ENCODE data around the gene LSP1.
"Not testable (repeated sequence)": the region's sequence is repeated elsewhere in the genome, so short reads cannot be mapped to it uniquely, and the experiment has no call there.

LSP1 gene

GRCh38 chr11:1881442-1882264 lies 28.8 kb downstream of the LSP1 start:
- DNase-seq = no peak

GRCh38 chr11:1882265-1883238 lies 29.7 kb downstream of the LSP1 start:
- in situ Hi-C loops (cut with MboI; ENCODE audit: low pct_unique_long_range_greater_than_20kb, low sequenced_read_pairs) = no loop called here
- peak; percentile 83 for DNase-seq

More at GRCh38 chr11:1881442-1882264, 28.8 kb downstream of the LSP1 start:
- in situ Hi-C loops (cut with MboI; ENCODE audit: low pct_unique_long_range_greater_than_20kb, low sequenced_read_pairs) = no loop called here

- in situ Hi-C loops (cut with MboI; ENCODE audit: low pct_unique_long_range_greater_than_20kb, low sequenced_read_pairs) = no loop called here
- DNase-seq = no peak
These were observed 30.7 kb downstream of the LSP1 start for GRCh38 chr11:1883346-1884302.

- in situ Hi-C loops (cut with MboI; ENCODE audit: low pct_unique_long_range_greater_than_20kb, low sequenced_read_pairs) = no loop called here
- DNase-seq = no peak
These were observed 31.4 kb downstream of the LSP1 start for GRCh38 chr11:1884303-1884700.

- DNase-seq; in situ Hi-C loops (cut with MboI; ENCODE audit: low pct_unique_long_range_greater_than_20kb, low sequenced_read_pairs): not testable (repeated sequence)
These were observed 33.7 kb downstream of the LSP1 start for GRCh38 chr11:1886551-1886950.

GRCh38 chr11:1887451-1888346 lies 34.8 kb downstream of the LSP1 start:
- DNase-seq = no peak
- in situ Hi-C loops (cut with MboI; ENCODE audit: low pct_unique_long_range_greater_than_20kb, low sequenced_read_pairs) = no loop called here

- in situ Hi-C loops (cut with MboI; ENCODE audit: low pct_unique_long_range_greater_than_20kb, low sequenced_read_pairs) = no loop called here
These were observed 35.5 kb downstream of the LSP1 start for GRCh38 chr11:1888347-1888753.

GRCh38 chr11:1888811-1889210 lies 35.9 kb downstream of the LSP1 start:
- DNase-seq = no peak
- in situ Hi-C loops (cut with MboI; ENCODE audit: low pct_unique_long_range_greater_than_20kb, low sequenced_read_pairs) = no loop called here

More at GRCh38 chr11:1888347-1888753, 35.5 kb downstream of the LSP1 start:
- DNase-seq = no peak

- in situ Hi-C loops (cut with MboI; ENCODE audit: low pct_unique_long_range_greater_than_20kb, low sequenced_read_pairs) = no loop called here
These were observed 36.5 kb downstream of the LSP1 start for GRCh38 chr11:1889224-1889930.

GRCh38 chr11:1889941-1890855 lies 37.3 kb downstream of the LSP1 start:
- DNase-seq = no peak

More at GRCh38 chr11:1889224-1889930, 36.5 kb downstream of the LSP1 start:
- peak; percentile 50 for DNase-seq

GRCh38 chr11:1890856-1891830 lies 38.3 kb downstream of the LSP1 start:
- no peak for DNase-seq
- in situ Hi-C loops (cut with MboI; ENCODE audit: low pct_unique_long_range_greater_than_20kb, low sequenced_read_pairs) = no loop called here

More at GRCh38 chr11:1889941-1890855, 37.3 kb downstream of the LSP1 start:
- in situ Hi-C loops (cut with MboI; ENCODE audit: low pct_unique_long_range_greater_than_20kb, low sequenced_read_pairs) = no loop called here

GRCh38 chr11:1891831-1892115 lies 38.9 kb downstream of the LSP1 start, which contains the start of gene PRR33:
Gene PRR33 (minus strand): TSS chr11:1891895. CDS start chr11:1890584, 1,311 bp downstream.
- no peak for DNase-seq
- in situ Hi-C loops (cut with MboI; ENCODE audit: low pct_unique_long_range_greater_than_20kb, low sequenced_read_pairs) = no loop called here

- in situ Hi-C loops (cut with MboI; ENCODE audit: low pct_unique_long_range_greater_than_20kb, low sequenced_read_pairs) = no loop called here
- no peak for DNase-seq
These were observed 39.2 kb downstream of the LSP1 start for GRCh38 chr11:1892116-1892515.

GRCh38 chr11:1892558-1892957 lies 39.7 kb downstream of the LSP1 start:
- in situ Hi-C loops (cut with MboI; ENCODE audit: low pct_unique_long_range_greater_than_20kb, low sequenced_read_pairs) = no loop called here
- DNase-seq = no peak
